ENCODE measurements around the gene AKAP6. TPM values are rescaled to one million over a fixed set of nuclear protein-coding genes. Genes with fewer than 3 reads are reported as not detected.

The AKAP6 gene
- total and polyA plus RNA-seq, 10 of the 15 experiments (the other 5 are each of a cell fraction or from before 2014, with no cell fraction given), result 0.35 to 5.9 (median 2.2) TPM

- TF ChIP-seq SIN3A (IDR thresholded peaks at IDR 0.05; ENCODE audit: low read depth, low read length), result no peak
- no peak for TF ChIP-seq ZNF24 (IDR thresholded peaks at IDR 0.05)
- TF ChIP-seq MYB (IDR thresholded peaks at IDR 0.05; ENCODE audit: borderline replicate concordance, low read depth, low read length), result no peak
Observed at GRCh38 chr14:32428875-32429274, 99.8 kb downstream of the AKAP6 start (continued).

- no peak for DNase-seq (ENCODE audit: low read depth, low spot score)
- no peak overlapping the region for H3K9ac ChIP-seq (ENCODE audit: control insufficient read depth, insufficient read depth, low read length)
- WGBS (ENCODE audit: insufficient coverage, insufficient replicate concordance, low lambda C conversion rate, missing lambda C conversion rate), result 85% methylated on average over 4 of the region's 4 CpGs
- no peak overlapping the region for H3K4me2 ChIP-seq (ENCODE audit: control insufficient read depth, insufficient read depth)
- ATAC-seq, result peak; percentile 40; the same call in 1 of the 3 replicates
- no peaks in the 10 kb centered on the region for H4K20me1 ChIP-seq (ENCODE audit: control insufficient read depth, insufficient read depth)
- in situ Hi-C loops (cut with MboI) (no loop called here), intact Hi-C loops (cut with micrococcal nuclease; ENCODE audit: unreplicated experiment) (no loop called here)
- FAIRE-seq, result no peak
- SMC1A ChIA-PET (ENCODE audit: uncharacterized antibody, unreplicated experiment), result interaction anchor here (1.0 kb wide), 1 partner anchor 16 kb away, joined by 3 read pairs; no protein-coding TSS in a partner anchor
- no peaks in the 10 kb centered on the region for H3K79me2 ChIP-seq (ENCODE audit: control insufficient read depth, insufficient read depth, low read length)
- BruUV-seq (replicated peaks), result no TSS peak
- no peak overlapping the region for H2AFZ ChIP-seq (ENCODE audit: control insufficient read depth, low read depth, low read length)
- TF ChIP-seq EED (IDR thresholded peaks at IDR 0.05; ENCODE audit: low read depth) (no peak), CEBPZ (IDR thresholded peaks at IDR 0.05; ENCODE audit: low read depth, low read length) (no peak), RCOR1 (conservative IDR thresholded peaks at IDR 0.05; ENCODE audit: low read depth, low read length) (no peak), ZNF207 (IDR thresholded peaks at IDR 0.05; ENCODE audit: borderline replicate concordance) (no peak)
- POLR2A ChIA-PET, result no interaction called here
- H3K27ac ChIP-seq (ENCODE audit: control insufficient read depth, insufficient read depth), result no peak overlapping the region
- H3K36me3 ChIP-seq (ENCODE audit: control insufficient read depth in 2 of 2, insufficient read depth in 2 of 2, low read length in 1 of 2), result no peaks in the 10 kb centered on the region
- CTCF ChIA-PET, result no interaction called here
- no peaks in the 10 kb centered on the region for H3K27me3 ChIP-seq (replicated peaks in 1 of 2; ENCODE audit: control insufficient read depth in 2 of 2, insufficient read depth in 2 of 2, low read length in 1 of 2)
- RAD21 ChIA-PET (ENCODE audit: unreplicated experiment), result no interaction called here
- no peaks in the 10 kb centered on the region for H3K9me3 ChIP-seq (replicated peaks; ENCODE audit: control insufficient read depth, insufficient read depth, low read length)
- H3K4me3 ChIP-seq, result no peak overlapping the region
- peaks cover 19% of the 10 kb centered on the region for H3K4me1 ChIP-seq (ENCODE audit: control insufficient read depth, insufficient read depth, low read length)
Observed at GRCh38 chr14:32430326-32430725, 101.2 kb downstream of the AKAP6 start.
